Measurements from ENCODE around the gene EPHA8.

EPHA8 gene

GRCh38 chr1:22570140-22570909, 7.0 kb downstream of the EPHA8 start:
- TF ChIP-seq BHLHE40 (IDR thresholded peaks at IDR 0.05; ENCODE audit: borderline replicate concordance) (no peak), ARNT (IDR thresholded peaks at IDR 0.05) (no peak), ELF4 (IDR thresholded peaks at IDR 0.05) (no peak), SUZ12 (IDR thresholded peaks at IDR 0.05) (no peak), FOXM1 (IDR thresholded peaks at IDR 0.05; ENCODE audit: borderline replicate concordance) (no peak), SP1 (IDR thresholded peaks at IDR 0.05) (no peak), PKNOX1 (IDR thresholded peaks at IDR 0.05) (no peak), LEF1 (IDR thresholded peaks at IDR 0.05; ENCODE audit: borderline replicate concordance) (no peak), L3MBTL2 (conservative IDR thresholded peaks at IDR 0.05) (no peak), ZNF384 (IDR thresholded peaks at IDR 0.05) (no peak), TARDBP (IDR thresholded peaks at IDR 0.05) (no peak), CTBP1 (IDR thresholded peaks at IDR 0.05; ENCODE audit: borderline replicate concordance) (no peak), FOXK2 (IDR thresholded peaks at IDR 0.05) (no peak), NFRKB (IDR thresholded peaks at IDR 0.05) (no peak)
- DNase-seq (ENCODE audit: extremely low spot score), result no peak
- ChIA-PET CTCF (interaction anchor here (0.5 to 0.6 kb wide), 2 partner anchors 26 to 64 kb away, joined by 3 read pairs; no protein-coding TSS in a partner anchor), POLR2A (no interaction called here)

DNA sequence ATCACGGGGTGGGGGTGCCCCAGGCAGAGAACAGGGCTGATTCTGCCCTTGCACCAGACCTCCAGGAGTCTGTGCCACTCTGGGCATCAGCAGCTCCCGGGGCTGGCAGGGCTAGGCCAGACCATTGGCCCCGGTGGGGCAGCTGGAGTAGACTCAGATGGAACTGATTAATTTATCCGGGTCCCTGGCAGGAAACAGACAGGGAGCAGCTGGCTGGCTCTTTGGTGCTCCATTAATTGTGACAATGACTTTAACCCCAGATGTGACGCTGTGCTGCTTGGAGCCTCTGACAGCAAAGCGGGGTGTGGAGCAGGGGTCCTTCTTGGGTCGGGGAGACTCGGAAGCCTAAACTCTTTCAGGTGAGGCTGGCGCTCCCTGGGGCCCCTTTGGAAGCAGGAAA, 9.5 kb downstream of the EPHA8 start:
- ChIA-PET POLR2A (no interaction called here), CTCF (interaction anchor here (0.7 kb wide), 1 partner anchor 67 kb away, joined by 6 read pairs; no protein-coding TSS in a partner anchor)
- no peak for DNase-seq (ENCODE audit: extremely low spot score)
- no peak for TF ChIP-seq TARDBP (IDR thresholded peaks at IDR 0.05)
- no peak for TF ChIP-seq LEF1 (IDR thresholded peaks at IDR 0.05; ENCODE audit: borderline replicate concordance)
- no peak for TF ChIP-seq NFRKB (IDR thresholded peaks at IDR 0.05)
- no peak for TF ChIP-seq ELF4 (IDR thresholded peaks at IDR 0.05)
- no peak for TF ChIP-seq SUZ12 (IDR thresholded peaks at IDR 0.05)
- no peak for TF ChIP-seq SP1 (IDR thresholded peaks at IDR 0.05)
- TF ChIP-seq L3MBTL2 (conservative IDR thresholded peaks at IDR 0.05), result no peak
- TF ChIP-seq CTBP1 (IDR thresholded peaks at IDR 0.05; ENCODE audit: borderline replicate concordance), result no peak
- no peak for TF ChIP-seq FOXA1 (IDR thresholded peaks at IDR 0.05)
- TF ChIP-seq HDGF (IDR thresholded peaks at IDR 0.05; ENCODE audit: borderline replicate concordance), result no peak
- TF ChIP-seq PKNOX1 (IDR thresholded peaks at IDR 0.05), result no peak
- no peak for TF ChIP-seq FOXK2 (IDR thresholded peaks at IDR 0.05)
- TF ChIP-seq ZNF384 (IDR thresholded peaks at IDR 0.05), result no peak

GRCh38 chr1:22573237-22573636, 9.9 kb downstream of the EPHA8 start:
- TF ChIP-seq LEF1 (IDR thresholded peaks at IDR 0.05; ENCODE audit: borderline replicate concordance) (no peak), ELF4 (IDR thresholded peaks at IDR 0.05) (no peak), HDGF (IDR thresholded peaks at IDR 0.05; ENCODE audit: borderline replicate concordance) (no peak), SP1 (IDR thresholded peaks at IDR 0.05) (no peak), PKNOX1 (IDR thresholded peaks at IDR 0.05) (no peak), SUZ12 (IDR thresholded peaks at IDR 0.05) (no peak), L3MBTL2 (conservative IDR thresholded peaks at IDR 0.05) (no peak), CTBP1 (IDR thresholded peaks at IDR 0.05; ENCODE audit: borderline replicate concordance) (no peak)
- CTCF ChIA-PET, result interaction anchor here (0.7 kb wide), 1 partner anchor 66 kb away, joined by 6 read pairs; no protein-coding TSS in a partner anchor
- POLR2A ChIA-PET, result no interaction called here
- DNase-seq (ENCODE audit: extremely low spot score), result no peak

GRCh38 chr1:22575532-22576149, 12.4 kb downstream of the EPHA8 start:
- DNase-seq (ENCODE audit: extremely low spot score), result no peak
- CTCF ChIA-PET, result no interaction called here
- POLR2A ChIA-PET, result no interaction called here
- TF ChIP-seq BHLHE40 (IDR thresholded peaks at IDR 0.05; ENCODE audit: borderline replicate concordance) (no peak), CTBP1 (IDR thresholded peaks at IDR 0.05; ENCODE audit: borderline replicate concordance) (no peak), FOXA1 (IDR thresholded peaks at IDR 0.05) (no peak), SP1 (IDR thresholded peaks at IDR 0.05) (no peak), L3MBTL2 (conservative IDR thresholded peaks at IDR 0.05) (no peak), PKNOX1 (IDR thresholded peaks at IDR 0.05) (no peak), SUZ12 (IDR thresholded peaks at IDR 0.05) (no peak), NFRKB (IDR thresholded peaks at IDR 0.05) (no peak), ZNF384 (IDR thresholded peaks at IDR 0.05) (no peak), ARNT (IDR thresholded peaks at IDR 0.05) (no peak), ELF4 (IDR thresholded peaks at IDR 0.05) (no peak), LEF1 (IDR thresholded peaks at IDR 0.05; ENCODE audit: borderline replicate concordance) (no peak), FOXM1 (IDR thresholded peaks at IDR 0.05; ENCODE audit: borderline replicate concordance) (no peak), TARDBP (IDR thresholded peaks at IDR 0.05) (no peak)

DNA sequence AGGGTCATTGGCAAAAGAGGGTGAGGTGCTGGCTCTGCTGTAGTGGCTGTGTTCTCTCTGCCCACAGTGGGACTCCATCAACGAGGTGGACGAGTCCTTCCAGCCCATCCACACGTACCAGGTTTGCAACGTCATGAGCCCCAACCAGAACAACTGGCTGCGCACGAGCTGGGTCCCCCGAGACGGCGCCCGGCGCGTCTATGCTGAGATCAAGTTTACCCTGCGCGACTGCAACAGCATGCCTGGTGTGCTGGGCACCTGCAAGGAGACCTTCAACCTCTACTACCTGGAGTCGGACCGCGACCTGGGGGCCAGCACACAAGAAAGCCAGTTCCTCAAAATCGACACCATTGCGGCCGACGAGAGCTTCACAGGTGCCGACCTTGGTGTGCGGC, 12.9 kb downstream of the EPHA8 start:
- DNase-seq (ENCODE audit: extremely low spot score), result no peak
- ChIA-PET POLR2A (no interaction called here), CTCF (no interaction called here)
- no peak for TF ChIP-seq HDGF (IDR thresholded peaks at IDR 0.05; ENCODE audit: borderline replicate concordance)
- no peak for TF ChIP-seq ZNF384 (IDR thresholded peaks at IDR 0.05)
- TF ChIP-seq TARDBP (IDR thresholded peaks at IDR 0.05), result no peak
- no peak for TF ChIP-seq SUZ12 (IDR thresholded peaks at IDR 0.05)
- no peak for TF ChIP-seq SP1 (IDR thresholded peaks at IDR 0.05)
- no peak for TF ChIP-seq NFRKB (IDR thresholded peaks at IDR 0.05)
- no peak for TF ChIP-seq CTBP1 (IDR thresholded peaks at IDR 0.05; ENCODE audit: borderline replicate concordance)
- TF ChIP-seq FOXA1 (IDR thresholded peaks at IDR 0.05), result no peak
- TF ChIP-seq ELF4 (IDR thresholded peaks at IDR 0.05), result no peak
- TF ChIP-seq PKNOX1 (IDR thresholded peaks at IDR 0.05), result no peak
- TF ChIP-seq BHLHE40 (IDR thresholded peaks at IDR 0.05; ENCODE audit: borderline replicate concordance), result no peak
- TF ChIP-seq L3MBTL2 (conservative IDR thresholded peaks at IDR 0.05), result no peak
- no peak for TF ChIP-seq LEF1 (IDR thresholded peaks at IDR 0.05; ENCODE audit: borderline replicate concordance)
- no peak for TF ChIP-seq FOXM1 (IDR thresholded peaks at IDR 0.05; ENCODE audit: borderline replicate concordance)
- no peak for TF ChIP-seq FOXK2 (IDR thresholded peaks at IDR 0.05)
- no peak for TF ChIP-seq ARNT (IDR thresholded peaks at IDR 0.05)
